ENCODE data around the gene LYPD1. TPM values are rescaled to one million over a fixed set of nuclear protein-coding genes. Genes with fewer than 3 reads are reported as not detected.

LYPD1 gene
- total RNA-seq, 4 donors from 2014 or later = 0.15 to 6.1 (median 1.6) TPM

- Histone ChIP-seq H3K27me3 (no peaks in the 10 kb centered on the region), H3K27ac (no peak overlapping the region), H3K9me3 (no peaks in the 10 kb centered on the region), H3K4me3 (no peak overlapping the region), H3K36me3 (no peaks in the 10 kb centered on the region), H3K4me1 (no peaks in the 10 kb centered on the region)
- TF ChIP-seq CTCF (IDR thresholded peaks at IDR 0.05) (peak in 2 of 6 experiments; percentile 19 to 47), POLR2A (IDR thresholded peaks at IDR 0.05) (no peak)
- intact Hi-C loops (cut with DNase I) = no loop called here
- no peak for DNase-seq
- 43 to 56% methylated on average over 2 of the region's 2 CpGs for WGBS, 2 donors
Observed at GRCh38 chr2:132676999-132677398, 7.0 kb upstream of the LYPD1 start.

GRCh38 chr2:132671151-132671835 is 1.3 kb upstream of the LYPD1 start:
- H3K4me3 ChIP-seq = peak overlapping the region; percentile 33 to 66 (median 48)
- no peak overlapping the region for H3K27ac ChIP-seq
- intact Hi-C loops (cut with DNase I) = no loop called here
- 13 to 24% methylated on average over 23 of the region's 23 CpGs for WGBS, 2 donors
- H3K9me3 ChIP-seq = no peaks in the 10 kb centered on the region
- peaks cover 22 to 36% (median 27%) of the 10 kb centered on the region in 3 donors for H3K4me1 ChIP-seq
- TF ChIP-seq POLR2A (IDR thresholded peaks at IDR 0.05) (no peak), CTCF (IDR thresholded peaks at IDR 0.05) (no peak)
- no peaks in the 10 kb centered on the region for H3K36me3 ChIP-seq
- no peak for DNase-seq
- peaks cover 4 to 50% (median 10%) of the 10 kb centered on the region in 4 donors for H3K27me3 ChIP-seq

DNA sequence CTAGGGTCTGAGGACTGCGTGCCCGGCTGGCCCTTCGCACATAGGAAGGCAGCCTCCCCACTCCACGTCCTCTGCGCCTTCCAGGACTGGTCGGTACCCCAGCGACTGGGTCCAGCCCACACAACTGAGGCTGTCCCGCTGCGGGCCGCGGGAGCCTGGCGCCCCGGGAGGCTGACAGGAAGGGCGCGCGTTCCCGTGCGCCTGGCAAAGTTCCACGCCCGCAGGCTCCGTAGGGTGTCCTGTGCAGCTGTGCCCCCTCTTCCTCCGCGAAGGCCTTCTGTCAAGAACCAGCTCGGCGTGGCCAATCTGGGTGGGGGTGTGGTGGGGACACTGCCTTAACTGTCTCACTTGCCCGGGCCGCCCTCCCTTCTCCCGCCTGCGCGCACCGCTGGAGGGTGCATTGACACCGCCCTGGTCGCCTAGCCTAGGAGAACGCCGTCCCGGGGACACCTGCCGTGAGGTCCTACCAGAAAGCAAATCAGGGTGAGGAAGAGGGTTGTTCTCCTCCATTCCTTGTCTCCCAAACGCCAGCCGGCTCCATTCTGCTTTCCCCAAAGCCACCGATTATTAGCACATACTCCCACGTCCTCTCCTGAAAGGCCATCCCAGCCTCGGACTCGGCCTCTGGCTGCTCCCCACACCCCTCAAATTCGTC is 618 bp upstream of the LYPD1 start:
- 4 to 9% methylated on average over 6 to 13 of the region's 44 CpGs for WGBS, 2 donors
- Histone ChIP-seq H3K4me3 (peak overlapping the region; percentile 33 to 66 (median 48)), H3K27ac (no peak overlapping the region), H3K27me3 (peaks cover 4 to 50% (median 10%) of the 10 kb centered on the region in 4 donors), H3K36me3 (no peaks in the 10 kb centered on the region), H3K9me3 (no peaks in the 10 kb centered on the region), H3K4me1 (peaks cover 22 to 36% (median 27%) of the 10 kb centered on the region in 3 donors)
- no peak for DNase-seq
- intact Hi-C loops (cut with DNase I) = no loop called here
- TF ChIP-seq POLR2A (IDR thresholded peaks at IDR 0.05) (no peak), CTCF (IDR thresholded peaks at IDR 0.05) (no peak)

GRCh38 chr2:132668987-132669907 is 758 bp downstream of the LYPD1 start:
- WGBS, 2 donors = 0 to 14% methylated on average over 1 to 27 of the region's 80 CpGs
- H3K9me3 ChIP-seq = no peaks in the 10 kb centered on the region
- TF ChIP-seq POLR2A (IDR thresholded peaks at IDR 0.05) (no peak), CTCF (IDR thresholded peaks at IDR 0.05) (peak in 1 of 6 experiments; percentile 14)
- peak overlapping the region; percentile 33 to 66 (median 48) for H3K4me3 ChIP-seq
- intact Hi-C loops (cut with DNase I) = no loop called here
- peaks cover 22 to 36% (median 27%) of the 10 kb centered on the region in 3 donors for H3K4me1 ChIP-seq
- no peak for DNase-seq
- H3K27ac ChIP-seq = no peak overlapping the region
- no peaks in the 10 kb centered on the region for H3K36me3 ChIP-seq
- H3K27me3 ChIP-seq = peaks cover 4 to 50% (median 10%) of the 10 kb centered on the region in 4 donors
